ENCODE results near the gene TMEM30A.

The TMEM30A gene

GRCh38 chr6:75262716-75263400 lies 21.7 kb downstream of the TMEM30A start:
- no peak for DNase-seq (ENCODE audit: low read depth, low spot score)

GRCh38 chr6:75261299-75261698 lies 23.3 kb downstream of the TMEM30A start:
- no peak for DNase-seq (ENCODE audit: low read depth, low spot score)

GRCh38 chr6:75257343-75258087 lies 27.1 kb downstream of the TMEM30A start:
- DNase-seq (ENCODE audit: low read depth, low spot score) = no peak

GRCh38 chr6:75250552-75250951 lies 34.0 kb downstream of the TMEM30A start:
- no peak for DNase-seq (ENCODE audit: low read depth, low spot score)

- DNase-seq (ENCODE audit: low read depth, low spot score) = no peak
Measured at GRCh38 chr6:75249837-75250236, 34.8 kb downstream of the TMEM30A start.

- no peak for DNase-seq (ENCODE audit: low read depth, low spot score)
Measured at GRCh38 chr6:75246386-75246785, 38.2 kb downstream of the TMEM30A start.

GRCh38 chr6:75244063-75244584 lies 40.5 kb downstream of the TMEM30A start:
- DNase-seq (ENCODE audit: low read depth, low spot score) = no peak

- peak; percentile 99 for DNase-seq (ENCODE audit: low read depth, low spot score)
Measured at GRCh38 chr6:75243333-75244062, 41.1 kb downstream of the TMEM30A start, which contains the start of gene COX7A2. Gene COX7A2 (minus strand): TSS chr6:75243801. CDS start chr6:75243734, 67 bp downstream.

GRCh38 chr6:75236630-75237029 lies 48.0 kb downstream of the TMEM30A start:
- no peak for DNase-seq (ENCODE audit: low read depth, low spot score)

- DNase-seq (ENCODE audit: low read depth, low spot score) = no peak
Measured at GRCh38 chr6:75235271-75235670, 49.3 kb downstream of the TMEM30A start.

- DNase-seq (ENCODE audit: low read depth, low spot score) = no peak
Measured at GRCh38 chr6:75234126-75234865, 50.3 kb downstream of the TMEM30A start.

GRCh38 chr6:75233092-75233615 lies 51.4 kb downstream of the TMEM30A start:
- DNase-seq (ENCODE audit: low read depth, low spot score) = no peak

- DNase-seq (ENCODE audit: low read depth, low spot score) = no peak
Measured at GRCh38 chr6:75230484-75231325, 53.9 kb downstream of the TMEM30A start.

GRCh38 chr6:75224303-75224926 lies 60.2 kb downstream of the TMEM30A start:
- no peak for DNase-seq (ENCODE audit: low read depth, low spot score)

- no peak for DNase-seq (ENCODE audit: low read depth, low spot score)
Measured at GRCh38 chr6:75223428-75223827, 61.2 kb downstream of the TMEM30A start.

GRCh38 chr6:75222261-75222660 lies 62.3 kb downstream of the TMEM30A start:
- no peak for DNase-seq (ENCODE audit: low read depth, low spot score)

GRCh38 chr6:75221116-75221515 lies 63.5 kb downstream of the TMEM30A start:
- DNase-seq (ENCODE audit: low read depth, low spot score) = no peak

GRCh38 chr6:75220357-75220756 lies 64.2 kb downstream of the TMEM30A start:
- DNase-seq (ENCODE audit: low read depth, low spot score) = no peak

- no peak for DNase-seq (ENCODE audit: low read depth, low spot score)
Measured at GRCh38 chr6:75219263-75219662, 65.3 kb downstream of the TMEM30A start.

GRCh38 chr6:75217193-75217592 lies 67.4 kb downstream of the TMEM30A start:
- DNase-seq (ENCODE audit: low read depth, low spot score) = no peak
